AG04449 (cell line): ENCODE measurements around the gene ZNF738.

Experiments
- CTCF ChIA-PET: fragments of 350-600 bp; formaldehyde crosslinking; extraction: SDS; loops from one replicate; lab custom pipeline; 2021; ENCODE audit warnings: antibody characterized with exemption; lab: Yijun Ruan, JAX
- POLR2A ChIA-PET: fragments of 400-600, 350-600 bp; formaldehyde crosslinking; extraction: SDS; loops from one replicate; lab custom pipeline; 2020; ENCODE audit warnings: antibody characterized with exemption, inconsistent platforms; lab: Yijun Ruan, JAX
- DNase-seq: peaks from one replicate; pipeline ENCODE4 v3.0.0-alpha.2; 2010; ENCODE audit warnings: low read depth, low spot score
- H3K4me3 ChIP-seq: 2 replicates; pipeline ENCODE4 v1.5.1; 2011; ENCODE audit warnings: low read depth, mild to moderate bottlenecking, control low read depth, low read length
- CTCF ChIP-seq: IDR thresholded peaks from one replicate; pipeline ENCODE4 v1.5.1; 2011; ENCODE audit warnings: mild to moderate bottlenecking, moderate library complexity, low read length, control low read depth, inconsistent platforms; ENCODE audit not compliant: insufficient read depth; ENCODE audit errors: missing control alignments

The ZNF738 gene

GRCh38 chr19:21402303-21402985 lies 43.6 kb downstream of the ZNF738 start:
- CTCF ChIA-PET: no interaction called here
- no peak overlapping the region for H3K4me3 ChIP-seq
- POLR2A ChIA-PET: no interaction called here
- no peak for DNase-seq
- no peak for TF ChIP-seq CTCF

- no peak for TF ChIP-seq CTCF
- H3K4me3 ChIP-seq: no peak overlapping the region
- ChIA-PET POLR2A (no interaction called here), CTCF (no interaction called here)
- no peak for DNase-seq
These were observed 51.4 kb downstream of the ZNF738 start for GRCh38 chr19:21410166-21410565.

- DNase-seq: no peak
- ChIA-PET CTCF (no interaction called here), POLR2A (no interaction called here)
- TF ChIP-seq CTCF: no peak
- no peak overlapping the region for H3K4me3 ChIP-seq
These were observed 63.4 kb downstream of the ZNF738 start for GRCh38 chr19:21422244-21422643.

- H3K4me3 ChIP-seq: no peak overlapping the region
- ChIA-PET POLR2A (no interaction called here), CTCF (no interaction called here)
- TF ChIP-seq CTCF: no peak
- DNase-seq: no peak
These were observed 64.5 kb downstream of the ZNF738 start for GRCh38 chr19:21423057-21424041.
